GM18505 (cell line): ENCODE data around the gene ESYT3.

Source experiments
- ATAC-seq: cut with Tn5 transposase; IDR thresholded peaks from one replicate; pipeline ENCODE4 v1.9.1; 2021; ENCODE audit not compliant: unreplicated experiment
- POLR2A ChIP-seq: IDR thresholded peaks from 4 replicates; pipeline ENCODE4 v1.6.1; 2011; ENCODE audit warnings: borderline replicate concordance; ENCODE audit not compliant: insufficient read depth, insufficient read length; ENCODE audit errors: extremely low read depth

The ESYT3 gene, protein sequence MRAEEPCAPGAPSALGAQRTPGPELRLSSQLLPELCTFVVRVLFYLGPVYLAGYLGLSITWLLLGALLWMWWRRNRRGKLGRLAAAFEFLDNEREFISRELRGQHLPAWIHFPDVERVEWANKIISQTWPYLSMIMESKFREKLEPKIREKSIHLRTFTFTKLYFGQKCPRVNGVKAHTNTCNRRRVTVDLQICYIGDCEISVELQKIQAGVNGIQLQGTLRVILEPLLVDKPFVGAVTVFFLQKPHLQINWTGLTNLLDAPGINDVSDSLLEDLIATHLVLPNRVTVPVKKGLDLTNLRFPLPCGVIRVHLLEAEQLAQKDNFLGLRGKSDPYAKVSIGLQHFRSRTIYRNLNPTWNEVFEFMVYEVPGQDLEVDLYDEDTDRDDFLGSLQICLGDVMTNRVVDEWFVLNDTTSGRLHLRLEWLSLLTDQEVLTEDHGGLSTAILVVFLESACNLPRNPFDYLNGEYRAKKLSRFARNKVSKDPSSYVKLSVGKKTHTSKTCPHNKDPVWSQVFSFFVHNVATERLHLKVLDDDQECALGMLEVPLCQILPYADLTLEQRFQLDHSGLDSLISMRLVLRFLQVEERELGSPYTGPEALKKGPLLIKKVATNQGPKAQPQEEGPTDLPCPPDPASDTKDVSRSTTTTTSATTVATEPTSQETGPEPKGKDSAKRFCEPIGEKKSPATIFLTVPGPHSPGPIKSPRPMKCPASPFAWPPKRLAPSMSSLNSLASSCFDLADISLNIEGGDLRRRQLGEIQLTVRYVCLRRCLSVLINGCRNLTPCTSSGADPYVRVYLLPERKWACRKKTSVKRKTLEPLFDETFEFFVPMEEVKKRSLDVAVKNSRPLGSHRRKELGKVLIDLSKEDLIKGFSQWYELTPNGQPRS

DNA sequence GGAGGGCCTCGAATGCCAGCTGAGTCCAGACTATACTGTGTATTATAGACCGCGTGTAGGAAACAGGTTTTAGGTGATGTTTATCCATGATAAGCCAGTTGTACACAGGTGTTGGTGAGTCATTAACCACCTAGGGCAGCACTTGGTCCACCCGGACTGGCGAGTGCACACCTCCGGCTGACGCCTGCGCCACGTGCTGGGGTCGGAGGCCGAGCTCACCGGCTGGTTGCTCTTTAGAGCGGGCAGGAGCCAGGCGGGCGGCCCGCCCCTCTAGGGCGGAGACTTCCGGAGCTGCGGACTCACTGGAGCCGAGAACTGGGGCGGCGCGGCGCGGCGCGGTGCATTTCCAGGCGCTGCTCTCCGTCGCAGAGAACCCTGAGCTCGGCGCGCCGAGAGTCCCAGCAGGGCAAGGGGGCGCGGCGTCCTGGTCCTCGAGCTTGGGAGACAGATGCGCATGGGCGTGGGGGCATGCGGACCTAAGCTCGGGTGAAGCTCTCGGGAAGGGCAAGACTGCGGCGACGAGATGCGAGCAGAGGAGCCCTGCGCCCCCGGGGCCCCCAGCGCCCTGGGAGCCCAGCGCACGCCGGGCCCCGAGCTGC, at the start of gene ESYT3:
Gene ESYT3, plus strand, starts transcription at position 341 of the 599 bp plus-strand sequence. Its CDS starts 183 bp downstream, at position 524.
- TF ChIP-seq POLR2A, result no peak
- ATAC-seq, result no peak

DNA sequence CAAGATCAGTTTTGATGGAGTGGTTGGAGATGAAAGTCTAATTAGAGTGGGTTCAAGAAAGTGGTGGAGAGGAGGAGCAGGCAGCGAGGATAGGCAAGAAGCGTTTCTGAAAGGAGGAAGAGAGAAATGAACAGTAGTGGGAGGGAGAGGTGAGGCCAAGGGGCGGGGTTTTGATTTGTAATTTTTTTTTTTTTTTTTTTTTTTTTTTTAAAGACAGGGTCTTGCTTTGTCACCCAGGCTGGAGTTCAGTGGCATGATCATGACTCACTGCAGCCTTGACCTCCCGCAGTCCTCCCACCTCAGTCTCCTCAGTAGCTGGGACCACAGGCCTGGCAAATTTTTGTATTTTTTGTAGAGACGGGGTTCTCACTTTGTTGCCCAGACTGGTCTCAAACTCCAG, 49.4 kb upstream of the ESYT3 start:
- no peak for TF ChIP-seq POLR2A
- no peak for ATAC-seq

DNA sequence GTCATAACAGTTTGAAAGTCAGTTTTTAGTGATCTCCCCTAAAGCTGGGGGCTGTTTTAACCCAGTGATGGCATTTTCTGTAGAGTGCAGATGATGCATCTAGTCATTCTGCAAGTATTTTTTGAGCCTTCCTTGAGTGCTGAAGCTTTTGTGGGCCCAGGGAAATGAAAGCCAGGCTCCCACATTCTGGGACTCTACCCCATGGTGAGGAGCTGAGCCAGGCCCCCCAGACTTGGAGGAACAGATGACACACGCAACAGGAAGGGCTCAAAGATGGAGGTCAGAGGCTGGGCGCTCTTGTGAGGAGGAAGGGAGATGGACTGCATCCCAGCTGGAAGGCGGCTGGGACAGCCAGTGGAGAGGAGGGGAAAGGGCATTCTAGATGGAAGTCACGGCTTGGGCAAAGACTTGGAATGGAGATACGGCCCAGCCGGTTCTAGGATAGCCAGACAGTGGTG, 45.2 kb upstream of the ESYT3 start:
- TF ChIP-seq POLR2A, result no peak
- ATAC-seq, result no peak

DNA sequence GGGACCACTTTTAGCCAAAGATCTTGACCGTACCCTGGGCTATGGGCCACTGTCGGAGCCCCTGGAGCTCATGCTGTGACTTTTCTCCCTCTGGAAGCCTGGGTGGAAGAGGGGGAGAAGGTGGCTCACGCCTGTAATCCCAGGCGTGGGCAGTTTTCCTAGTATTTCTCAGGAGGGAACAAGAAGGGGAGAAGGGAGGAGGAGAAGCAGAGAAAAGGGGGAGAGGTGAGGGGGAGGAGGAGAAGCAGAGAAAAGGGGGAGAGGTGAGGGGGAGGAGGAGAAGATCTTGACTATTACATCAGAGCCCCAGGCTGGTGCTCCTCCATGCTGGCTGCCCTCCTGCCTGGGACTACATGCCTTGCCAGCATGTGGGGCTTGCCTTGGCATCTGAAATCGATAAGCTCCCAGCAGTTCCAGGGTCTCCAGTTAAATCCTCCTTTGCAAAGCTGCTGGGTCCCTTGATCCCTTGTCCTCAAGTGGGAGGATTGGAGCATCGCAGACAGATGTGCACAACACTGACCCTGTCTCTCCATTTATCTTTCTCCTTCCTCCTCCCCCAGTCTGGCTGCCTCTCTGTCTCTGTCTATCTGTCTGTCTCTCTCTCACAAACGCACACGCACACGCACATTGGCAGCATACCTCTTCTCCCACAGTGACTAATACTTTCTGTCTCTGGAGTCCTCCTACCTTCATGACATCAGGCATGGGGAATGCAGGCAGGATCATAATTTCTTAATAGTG, 44.4 kb upstream of the ESYT3 start:
- TF ChIP-seq POLR2A, result no peak

DNA sequence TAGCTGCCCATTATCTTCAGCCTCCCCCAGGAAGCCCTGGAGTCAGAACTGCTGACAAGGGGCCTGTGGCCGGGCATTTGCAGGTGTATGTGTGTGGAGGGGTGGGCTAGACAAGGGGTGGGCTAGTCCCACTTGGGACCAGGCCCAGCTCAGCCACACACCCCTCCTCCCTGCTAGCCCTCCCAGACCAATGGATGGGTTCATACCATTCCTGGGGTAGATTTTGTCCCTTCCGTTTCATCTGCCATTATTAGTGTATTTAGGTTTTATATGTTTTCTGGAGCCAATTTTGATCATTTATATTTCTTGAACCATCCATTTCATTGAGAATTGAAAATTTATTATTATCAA, 43.9 kb upstream of the ESYT3 start:
- ATAC-seq, result no peak
- TF ChIP-seq POLR2A, result no peak

More for the DNA sequence above, 44.4 kb upstream of the ESYT3 start:
- ATAC-seq, result no peak

DNA sequence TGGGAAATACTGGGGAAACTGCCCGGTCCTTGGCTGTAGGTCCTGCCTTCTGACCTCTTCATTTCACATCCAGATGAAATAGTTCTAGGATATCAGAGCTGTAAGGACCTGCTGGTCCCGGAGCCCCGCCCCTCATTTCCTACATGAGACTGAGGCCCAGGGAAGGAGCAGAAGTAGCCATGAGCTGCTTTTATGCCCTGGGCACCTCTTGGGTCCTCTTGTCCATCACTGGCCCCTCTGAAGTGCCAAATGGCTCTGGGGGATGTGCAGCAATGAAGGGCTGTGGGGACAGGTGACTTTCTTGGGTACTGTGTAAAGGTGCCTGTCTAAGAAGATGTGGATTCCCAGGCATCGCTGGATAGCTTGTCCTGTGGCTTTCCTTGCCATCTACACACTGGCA, 40.3 kb upstream of the ESYT3 start:
- no peak for ATAC-seq
- no peak for TF ChIP-seq POLR2A

DNA sequence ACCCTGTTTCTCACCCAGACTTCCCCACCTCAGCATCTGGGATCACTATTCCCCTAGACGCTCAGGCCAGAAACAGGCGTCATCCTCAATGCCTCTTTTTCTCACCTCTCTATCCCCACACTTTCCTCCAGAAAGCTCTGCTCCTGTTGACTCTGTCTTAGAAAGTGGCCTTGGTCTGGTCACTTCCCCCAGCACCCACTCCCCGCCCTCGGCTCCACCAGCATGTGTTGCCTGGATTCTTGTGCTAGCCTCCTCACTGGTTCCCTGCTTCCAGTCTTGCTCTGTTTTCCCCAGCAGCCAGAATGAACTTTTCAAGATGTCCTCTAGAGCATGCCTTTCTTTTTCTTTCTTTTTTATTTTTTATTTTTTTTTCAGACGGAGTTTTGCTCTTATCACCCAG, 39.7 kb upstream of the ESYT3 start:
- no peak for TF ChIP-seq POLR2A
- no peak for ATAC-seq

DNA sequence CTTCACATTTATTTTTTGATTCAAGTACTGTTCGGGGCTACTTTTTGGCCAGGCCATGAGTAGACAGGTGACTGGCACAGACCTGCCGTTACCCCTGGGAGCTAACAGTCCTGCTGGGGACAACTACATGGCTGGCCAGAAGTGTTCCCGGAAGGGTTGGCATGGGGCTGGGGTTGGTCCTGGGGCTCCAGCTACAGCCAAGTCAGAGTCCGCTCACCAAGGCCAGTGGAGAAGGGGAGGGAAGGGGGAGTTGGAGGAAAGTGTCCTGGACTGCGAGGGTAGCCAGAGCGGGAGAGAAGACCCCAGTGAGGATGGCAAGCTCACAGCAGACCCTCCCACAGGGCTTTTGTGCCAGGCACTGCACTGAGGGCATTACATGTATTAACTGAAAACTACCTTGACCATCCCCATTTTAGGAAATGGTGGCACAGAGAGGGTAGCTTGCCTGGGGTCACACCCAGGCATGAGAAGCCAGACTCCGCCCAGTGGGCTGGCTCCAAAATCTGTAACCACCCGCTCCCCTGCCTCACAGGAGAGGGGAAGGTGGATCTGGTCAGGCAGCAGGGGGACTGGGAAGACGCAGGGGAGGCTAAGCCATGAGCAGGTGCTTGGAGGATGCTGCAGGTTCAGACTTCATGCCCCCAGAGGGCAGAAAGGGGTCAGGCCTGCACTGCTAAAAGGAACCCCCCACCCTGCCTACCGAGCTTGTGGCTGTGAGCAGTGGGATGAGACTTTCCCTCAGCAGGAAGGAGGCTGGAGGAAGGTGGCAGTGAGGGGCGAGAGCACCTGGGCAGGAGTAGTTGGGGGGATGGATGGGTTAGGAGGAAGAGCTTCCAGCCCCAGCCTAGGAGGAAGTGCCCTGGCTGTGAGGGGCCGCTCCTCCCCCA, 38.3 kb upstream of the ESYT3 start:
- no peak for ATAC-seq
- no peak for TF ChIP-seq POLR2A

DNA sequence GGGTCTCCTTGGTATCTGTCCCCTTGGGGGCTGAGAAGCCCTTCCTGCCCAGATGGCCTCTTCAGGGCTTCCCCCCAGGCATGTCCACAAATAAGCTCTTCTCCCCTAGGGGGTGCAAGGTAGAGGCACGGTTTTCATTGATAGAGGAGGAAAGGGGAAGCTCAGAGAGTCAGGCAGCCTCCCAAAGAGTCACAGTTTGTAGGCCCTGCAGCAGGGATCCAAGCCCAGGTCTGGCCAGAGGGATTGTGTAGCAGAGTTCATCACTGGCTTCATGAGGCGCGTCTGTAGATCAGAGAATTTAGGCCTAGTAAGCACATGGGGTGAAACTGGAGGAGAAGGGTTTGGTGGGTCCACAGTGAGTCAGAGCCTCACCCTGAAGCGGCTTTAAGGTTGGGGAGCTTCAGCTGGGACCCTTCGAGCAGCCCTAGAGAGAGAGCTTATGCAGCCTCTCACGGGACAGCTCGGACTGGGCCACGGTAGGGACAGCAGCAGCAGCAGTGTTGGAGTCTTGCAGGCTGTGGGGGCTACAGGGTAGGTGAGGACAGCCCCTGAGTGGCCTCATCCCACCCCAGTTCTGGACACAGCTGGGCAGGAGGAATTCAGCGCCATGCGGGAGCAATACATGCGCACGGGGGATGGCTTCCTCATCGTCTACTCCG, 37.5 kb upstream of the ESYT3 start:
- no peak for ATAC-seq
- TF ChIP-seq POLR2A, result no peak

DNA sequence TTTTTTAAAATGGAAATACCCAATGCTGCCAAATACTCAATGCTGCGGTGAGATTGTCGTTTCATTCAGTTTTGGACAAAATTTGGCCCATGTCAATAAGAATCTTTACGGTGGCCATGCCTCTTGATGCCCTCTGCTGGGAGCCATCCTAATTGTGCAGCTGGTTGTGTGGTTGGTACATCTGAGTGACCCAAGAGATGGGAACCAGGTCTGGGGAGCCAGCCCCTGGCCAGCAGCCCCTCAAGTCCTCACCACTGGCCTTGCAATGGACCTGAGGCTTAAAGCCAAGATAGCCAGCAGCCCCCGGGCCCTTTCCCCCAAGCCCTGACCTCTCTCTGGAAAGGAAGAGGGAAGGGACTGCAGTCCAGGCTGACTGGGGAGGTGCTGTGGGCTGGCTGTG, 36.4 kb upstream of the ESYT3 start:
- no peak for ATAC-seq
- TF ChIP-seq POLR2A, result no peak

DNA sequence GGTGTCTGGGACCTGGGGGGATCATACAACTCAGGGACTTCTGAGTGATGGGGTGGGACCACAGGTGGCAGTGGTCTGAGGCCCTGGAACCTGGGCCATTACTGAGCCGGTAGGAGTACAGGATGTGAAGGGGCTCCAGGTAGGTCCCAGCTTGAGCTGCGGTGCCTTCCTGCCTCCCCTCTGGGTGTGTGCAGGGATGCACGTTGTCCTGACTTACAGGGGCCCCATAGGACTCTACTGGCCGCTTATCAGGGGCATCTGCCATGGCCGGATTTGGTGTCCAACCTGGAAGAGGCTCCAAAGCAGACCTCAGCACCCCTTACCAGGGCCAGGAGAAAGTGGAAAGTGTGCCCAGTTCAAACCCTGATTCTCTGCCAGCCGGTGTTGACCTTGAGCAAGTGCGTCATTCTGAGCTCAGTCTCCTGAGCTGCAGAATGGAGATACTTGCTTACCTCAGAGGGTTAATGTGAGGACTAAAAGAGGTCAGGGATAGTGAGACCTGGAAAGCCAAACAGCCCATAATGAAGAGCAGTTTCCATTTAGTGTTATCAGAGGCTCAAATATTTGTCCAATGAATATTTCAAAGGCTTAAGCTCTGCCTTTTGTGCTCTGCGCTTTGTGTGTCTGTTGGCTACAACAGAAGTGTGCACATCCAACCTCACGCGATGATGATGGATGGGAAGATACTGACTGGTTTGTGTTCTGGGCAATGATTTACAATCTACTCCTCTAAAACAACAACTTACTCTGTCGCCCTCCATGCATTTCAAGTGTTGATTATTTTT, 35.4 kb upstream of the ESYT3 start:
- ATAC-seq, result no peak
- no peak for TF ChIP-seq POLR2A
